SK-N-SH (cell line): Measurements from ENCODE around the gene PLCL2. TPM values are rescaled to one million over a fixed set of nuclear protein-coding genes. Genes with fewer than 3 reads are reported as not detected.

ENCODE experiments used
- CTCF ChIA-PET: fragments of 300-600, 350-600 bp; formaldehyde crosslinking; extraction: SDS; loops from one replicate; lab custom pipeline; 2021; lab: Yijun Ruan, JAX
- POLR2A ChIA-PET: fragments of 350-600 bp; sonication (Branson Sonifier 250); formaldehyde crosslinking; extraction: SDS; loops from one replicate; lab custom pipeline; 2020; ENCODE audit warnings: antibody characterized with exemption, inconsistent platforms; lab: Yijun Ruan, JAX
- DNase-seq: peaks from one replicate; pipeline ENCODE4 v3.0.0; 2012
- H2AFZ ChIP-seq: fragments of 200-600 bp; sonication (generic); 2 replicates; pipeline ENCODE4 v1.8.1; 2016; ENCODE audit warnings: antibody characterized with exemption, mild to moderate bottlenecking, low read depth
- H3F3A ChIP-seq: fragments of 200-600 bp; sonication (generic); replicated peaks from 2 replicates; pipeline ENCODE3; 2016; ENCODE audit warnings: antibody characterized with exemption, mild to moderate bottlenecking; ENCODE audit not compliant: insufficient read depth
- H3K27ac ChIP-seq, 2 experiments: fragments of 200-500 bp in 1 of 2; fragments of 200-600 bp in 1 of 2; sonication (Bioruptor generic) in 1 of 2; sonication (generic), shearing (Covaris generic) in 1 of 2; 2 replicates each; pipeline versions ENCODE4 v1.5.1 to v1.6.1; 2014 to 2016; ENCODE audit warnings: low read depth in 2 of 2, inconsistent platforms in 1 of 2, low read length in 1 of 2, mild to moderate bottlenecking in 1 of 2, mixed read lengths in 1 of 2
- H3K27me3 ChIP-seq: fragments of 200-600 bp; sonication (generic), shearing (Covaris generic); 2 replicates; pipeline ENCODE4 v1.6.1; 2016; ENCODE audit warnings: mixed run types; ENCODE audit not compliant: insufficient read depth
- H3K36me3 ChIP-seq, 2 experiments: fragments of 200-500 bp in 1 of 2; fragments of 200-600 bp in 1 of 2; sonication (Bioruptor generic) in 1 of 2; sonication (generic) in 1 of 2; replicated peaks in 1 of 2; 2 replicates each; pipeline versions ENCODE3 to v1.5.1; 2014 to 2016; ENCODE audit warnings: low read length in 1 of 2, mild to moderate bottlenecking in 1 of 2; ENCODE audit not compliant: insufficient read depth in 2 of 2, control insufficient read depth in 1 of 2
- H3K4me1 ChIP-seq, 2 experiments: fragments of 200-500 bp in 1 of 2; fragments of 200-600 bp in 1 of 2; sonication (Bioruptor generic) in 1 of 2; sonication (generic), shearing (Covaris generic) in 1 of 2; 2 replicates each; pipeline versions ENCODE4 v1.5.1 to v1.6.1; 2014 to 2016; ENCODE audit warnings: low read depth in 1 of 2, low read length in 1 of 2, mixed run types in 1 of 2; ENCODE audit not compliant: insufficient read depth in 2 of 2, control insufficient read depth in 1 of 2
- H3K4me2 ChIP-seq: fragments of 200-600 bp; sonication (generic), shearing (Covaris generic); 2 replicates; pipeline ENCODE4 v1.6.1; 2017; ENCODE audit warnings: mixed run types
- H3K4me3 ChIP-seq, 2 experiments: fragments of 200-500 bp in 1 of 2; fragments of 200-600 bp in 1 of 2; sonication (Bioruptor generic) in 1 of 2; sonication (generic), shearing (Covaris generic) in 1 of 2; 2 replicates each; pipeline versions ENCODE4 v1.5.1 to v1.8.1; 2014 to 2016; ENCODE audit warnings: low read depth in 2 of 2, inconsistent platforms in 1 of 2, low read length in 1 of 2, mild to moderate bottlenecking in 1 of 2, mixed read lengths in 1 of 2, moderate library complexity in 1 of 2
- H3K79me2 ChIP-seq: fragments of 200-600 bp; sonication (generic); 2 replicates; pipeline ENCODE4 v1.8.1; 2017; ENCODE audit warnings: mild to moderate bottlenecking; ENCODE audit not compliant: insufficient read depth
- H3K9ac ChIP-seq: fragments of 200-600 bp; sonication (generic); 2 replicates; pipeline ENCODE4 v1.6.1; 2017; ENCODE audit warnings: mixed run types
- H3K9me2 ChIP-seq: fragments of 200-600 bp; sonication (generic); 2 replicates; pipeline ENCODE4 v1.6.1; 2017; ENCODE audit warnings: mixed run types
- H3K9me3 ChIP-seq: fragments of 200-600 bp; sonication (generic); 2 replicates; pipeline ENCODE4 v1.6.1; 2017; ENCODE audit warnings: mixed run types, mild to moderate bottlenecking, moderate library complexity
- H4K20me1 ChIP-seq: fragments of 200-600 bp; sonication (generic); 2 replicates; pipeline ENCODE4 v1.6.1; 2017; ENCODE audit warnings: mild to moderate bottlenecking, mixed run types; ENCODE audit not compliant: insufficient read depth
- CHD2 ChIP-seq: fragments of 150-350 bp; IDR thresholded peaks from 2 replicates; pipeline ENCODE4 v1.6.1; 2018; ENCODE audit warnings: low read length; ENCODE audit not compliant: partially characterized antibody
- CTCF ChIP-seq: fragments of 200-600 bp; sonication (generic); IDR thresholded peaks from 2 replicates; pipeline ENCODE4 v1.6.1; 2017; ENCODE audit warnings: antibody characterized with exemption, mild to moderate bottlenecking, moderate library complexity
- ELF1 ChIP-seq: IDR thresholded peaks from 2 replicates; pipeline ENCODE4 v1.4.0; 2012
- EZH2phosphoT487 ChIP-seq: fragments of 200-600 bp; sonication (generic); IDR thresholded peaks from 2 replicates; pipeline ENCODE4 v1.6.1; 2017; ENCODE audit warnings: low read depth, mixed run types, mild to moderate bottlenecking, antibody characterized with exemption, moderate library complexity, borderline replicate concordance
- GABPA ChIP-seq: IDR thresholded peaks from 2 replicates; pipeline ENCODE4 v1.4.0; 2012; ENCODE audit warnings: low read depth, mild to moderate bottlenecking
- GATA2 ChIP-seq: sonication (generic); formaldehyde crosslinking; IDR thresholded peaks from 2 replicates; pipeline ENCODE4 v1.5.0; 2020; ENCODE audit warnings: mild to moderate bottlenecking, missing genetic modification reagents
- MEF2A ChIP-seq: IDR thresholded peaks from 2 replicates; pipeline ENCODE4 v1.4.0; 2012; ENCODE audit warnings: low read depth, borderline replicate concordance
- POLR2AphosphoS5 ChIP-seq: IDR thresholded peaks from 2 replicates; pipeline ENCODE4 v1.6.1; 2012; ENCODE audit warnings: low read depth, low read length
- RCOR1 ChIP-seq: fragments of 150-350 bp; IDR thresholded peaks from 2 replicates; pipeline ENCODE4 v1.6.1; 2017; ENCODE audit warnings: antibody characterized with exemption, low read length
- TAF1 ChIP-seq: IDR thresholded peaks from 2 replicates; pipeline ENCODE4 v1.6.1; 2012; ENCODE audit warnings: low read depth, mild to moderate bottlenecking, low read length, moderate library complexity, borderline replicate concordance
- TCF12 ChIP-seq: IDR thresholded peaks from 2 replicates; pipeline ENCODE4 v1.4.0; 2012
- YY1 ChIP-seq: IDR thresholded peaks from 2 replicates; pipeline ENCODE4 v1.4.0; 2012; ENCODE audit warnings: low read depth, mild to moderate bottlenecking
- WGBS: methylation state at CpG from one replicate; pipeline ENCODE4 v1.1.6; 2017; ENCODE audit warnings: low lambda C conversion rate; 5-methylcytosine and 5-hydroxymethylcytosine counted together
- polyA plus RNA-seq, 3 experiments: library from polyadenylated mRNA; depleted of rRNA; stranded (reverse); fragments of >200 nt; gene quantifications; 2 replicates each; pipeline ENCODE4 v1.2.3, GENCODE V29; 2012

The PLCL2 gene
- polyA plus RNA-seq, 1 of the 3 experiments (the other 2 are of a cell fraction) = 0.85 TPM

DNA sequence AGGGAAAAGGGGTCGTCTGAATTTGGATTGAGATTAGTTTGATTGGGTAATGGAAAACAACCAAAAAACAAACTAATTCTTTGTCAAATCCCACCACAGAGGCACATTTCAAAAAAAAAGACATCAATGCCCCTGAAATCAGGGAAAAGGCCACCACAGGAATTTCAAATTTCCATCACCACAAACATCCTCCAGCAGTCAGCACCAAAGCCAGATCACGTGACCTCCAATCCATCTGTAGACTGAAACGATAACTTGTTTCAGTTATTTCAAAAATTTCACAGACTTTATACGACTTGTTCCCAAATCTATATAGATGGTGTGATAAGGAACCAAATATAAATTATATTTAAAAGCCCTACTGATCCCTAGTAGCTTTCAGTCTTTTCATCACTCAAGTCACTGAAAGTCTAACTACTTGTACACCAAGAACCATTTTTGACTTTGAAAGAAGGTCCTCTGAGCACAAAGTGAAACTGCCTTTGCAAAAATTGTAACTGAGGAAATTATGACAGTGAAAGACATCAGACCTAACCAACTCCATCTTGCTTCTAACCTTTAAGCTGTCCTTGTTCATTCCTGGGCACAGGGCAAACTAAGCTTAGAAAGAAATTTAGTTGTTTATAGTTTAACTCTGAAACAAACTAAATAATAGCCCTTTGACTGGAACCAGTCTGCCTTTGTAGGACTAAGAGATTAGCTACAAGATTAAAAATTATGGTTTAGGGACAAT is 48.1 kb upstream of the PLCL2 start:
- POLR2A ChIA-PET = interaction anchor here (0.6 kb wide), 1 partner anchor 48 kb away, joined by 5 read pairs; the partner anchor contains the start of gene PLCL2
- Histone ChIP-seq H3K4me3 (no peak overlapping the region), H3K4me2 (no peak overlapping the region), H3K79me2 (no peaks in the 10 kb centered on the region), H3K9ac (no peak overlapping the region), H3K36me3 (no peaks in the 10 kb centered on the region), H4K20me1 (no peaks in the 10 kb centered on the region), H3K9me3 (no peaks in the 10 kb centered on the region), H2AFZ (no peak overlapping the region), H3K9me2 (no peaks in the 10 kb centered on the region), H3F3A (no peaks in the 10 kb centered on the region), H3K4me1 (peaks cover 0 to 2% of the 10 kb centered on the region in 2 experiments; a peak in 2 of 4 replicates), H3K27ac (no peak overlapping the region), H3K27me3 (no peaks in the 10 kb centered on the region)
- CTCF ChIA-PET = interaction anchor here (0.6 to 1.0 kb wide), 2 partner anchors 185 to 540 kb away, joined by 3 read pairs; no protein-coding TSS in a partner anchor
- 72% methylated on average over 4 of the region's 4 CpGs for WGBS
- no peak for DNase-seq
- TF ChIP-seq CHD2 (no peak), TCF12 (no peak), RCOR1 (no peak), ELF1 (no peak)

- Histone ChIP-seq H3K27me3 (no peaks in the 10 kb centered on the region), H3K9ac (no peak overlapping the region), H3K9me2 (no peaks in the 10 kb centered on the region), H3F3A (no peaks in the 10 kb centered on the region), H3K4me2 (no peak overlapping the region), H4K20me1 (no peaks in the 10 kb centered on the region), H3K4me1 (peaks cover 0 to 2% of the 10 kb centered on the region in 2 experiments; a peak in 2 of 4 replicates), H3K9me3 (no peaks in the 10 kb centered on the region), H2AFZ (no peak overlapping the region), H3K27ac (no peak overlapping the region), H3K36me3 (no peaks in the 10 kb centered on the region), H3K79me2 (no peaks in the 10 kb centered on the region), H3K4me3 (no peak overlapping the region)
- POLR2A ChIA-PET = no interaction called here
- CTCF ChIA-PET = interaction anchor here (1.0 kb wide), 1 partner anchor 184 kb away, joined by 3 read pairs; no protein-coding TSS in a partner anchor
- TF ChIP-seq CTCF (no peak), EZH2phosphoT487 (no peak), MEF2A (no peak), TAF1 (no peak), POLR2AphosphoS5 (no peak), GATA2 (CRISPR knock-in tag) (no peak), GABPA (no peak), YY1 (no peak), TCF12 (no peak), ELF1 (no peak)
- DNase-seq = no peak
- 82% methylated on average over 7 of the region's 7 CpGs for WGBS
These were observed 47.2 kb upstream of the PLCL2 start for GRCh38 chr3:16837602-16838001.
